ENCODE results near the gene ZNF853.

The ZNF853 gene

GRCh38 chr7:6614953-6615722, at the start of gene ZNF853:
Gene ZNF853, plus strand, starts transcription at chr7:6615610. Its CDS starts 565 bp downstream, at chr7:6616175.
- peaks cover 15% of the 10 kb centered on the region for H3K36me3 Mint-ChIP-seq (ENCODE audit: low read depth)
- TF ChIP-seq CTCF (IDR thresholded peaks at IDR 0.05) = no peak
- H3K4me3 Mint-ChIP-seq = peak within 1 kb of the TSS; percentile 84
- peaks cover 6% of the 10 kb centered on the region for H3K27me3 Mint-ChIP-seq (ENCODE audit: low read depth, poor library complexity)
- DNase-seq = peak; percentile 73
- peak within 1 kb of the TSS; percentile 60 for H3K27ac Mint-ChIP-seq
- peaks cover 11% of the 10 kb centered on the region for H3K4me1 Mint-ChIP-seq
- peaks cover 2% of the 10 kb centered on the region for H3K9me3 Mint-ChIP-seq

- Mint-ChIP-seq H3K9me3 (no peaks in the 10 kb centered on the region), H3K36me3 (ENCODE audit: low read depth) (no peaks in the 10 kb centered on the region), H3K27ac (no peak overlapping the region), H3K27me3 (ENCODE audit: low read depth, poor library complexity) (peaks cover 14% of the 10 kb centered on the region), H3K4me1 (no peaks in the 10 kb centered on the region), H3K4me3 (no peak overlapping the region)
- DNase-seq = no peak
- no peak for TF ChIP-seq CTCF (IDR thresholded peaks at IDR 0.05)
Measured at GRCh38 chr7:6565655-6566054, 49.8 kb upstream of the ZNF853 start.

GRCh38 chr7:6567886-6568285, 47.5 kb upstream of the ZNF853 start:
- Mint-ChIP-seq H3K4me3 (no peak overlapping the region), H3K9me3 (no peaks in the 10 kb centered on the region), H3K4me1 (no peaks in the 10 kb centered on the region), H3K27me3 (ENCODE audit: low read depth, poor library complexity) (peaks cover 23% of the 10 kb centered on the region), H3K27ac (no peak overlapping the region), H3K36me3 (ENCODE audit: low read depth) (no peaks in the 10 kb centered on the region)
- TF ChIP-seq CTCF (IDR thresholded peaks at IDR 0.05) = no peak
- no peak for DNase-seq

GRCh38 chr7:6571160-6571779, 44.1 kb upstream of the ZNF853 start:
- H3K27ac Mint-ChIP-seq = no peak overlapping the region
- no peak for TF ChIP-seq CTCF (IDR thresholded peaks at IDR 0.05)
- no peak overlapping the region for H3K4me3 Mint-ChIP-seq
- H3K27me3 Mint-ChIP-seq (ENCODE audit: low read depth, poor library complexity) = peaks cover 23% of the 10 kb centered on the region
- no peaks in the 10 kb centered on the region for H3K9me3 Mint-ChIP-seq
- no peak for DNase-seq
- no peaks in the 10 kb centered on the region for H3K36me3 Mint-ChIP-seq (ENCODE audit: low read depth)
- H3K4me1 Mint-ChIP-seq = peaks cover 12% of the 10 kb centered on the region

- Mint-ChIP-seq H3K27me3 (ENCODE audit: low read depth, poor library complexity) (peaks cover 19% of the 10 kb centered on the region), H3K9me3 (no peaks in the 10 kb centered on the region), H3K36me3 (ENCODE audit: low read depth) (peaks cover 16% of the 10 kb centered on the region), H3K27ac (no peak overlapping the region), H3K4me1 (peaks cover 31% of the 10 kb centered on the region), H3K4me3 (peak overlapping the region; percentile 73)
- DNase-seq = no peak
- TF ChIP-seq CTCF (IDR thresholded peaks at IDR 0.05) = no peak
Measured at GRCh38 chr7:6575281-6576023, 40.0 kb upstream of the ZNF853 start.
